T-helper 1 cell (primary cell): ENCODE measurements around the gene FZD8.

ENCODE experiments used
- DNase-seq, 5 donors: peaks; one replicate each; pipeline ENCODE4 v3.0.0-alpha.2; 2012 to 2020

The FZD8 gene

DNA sequence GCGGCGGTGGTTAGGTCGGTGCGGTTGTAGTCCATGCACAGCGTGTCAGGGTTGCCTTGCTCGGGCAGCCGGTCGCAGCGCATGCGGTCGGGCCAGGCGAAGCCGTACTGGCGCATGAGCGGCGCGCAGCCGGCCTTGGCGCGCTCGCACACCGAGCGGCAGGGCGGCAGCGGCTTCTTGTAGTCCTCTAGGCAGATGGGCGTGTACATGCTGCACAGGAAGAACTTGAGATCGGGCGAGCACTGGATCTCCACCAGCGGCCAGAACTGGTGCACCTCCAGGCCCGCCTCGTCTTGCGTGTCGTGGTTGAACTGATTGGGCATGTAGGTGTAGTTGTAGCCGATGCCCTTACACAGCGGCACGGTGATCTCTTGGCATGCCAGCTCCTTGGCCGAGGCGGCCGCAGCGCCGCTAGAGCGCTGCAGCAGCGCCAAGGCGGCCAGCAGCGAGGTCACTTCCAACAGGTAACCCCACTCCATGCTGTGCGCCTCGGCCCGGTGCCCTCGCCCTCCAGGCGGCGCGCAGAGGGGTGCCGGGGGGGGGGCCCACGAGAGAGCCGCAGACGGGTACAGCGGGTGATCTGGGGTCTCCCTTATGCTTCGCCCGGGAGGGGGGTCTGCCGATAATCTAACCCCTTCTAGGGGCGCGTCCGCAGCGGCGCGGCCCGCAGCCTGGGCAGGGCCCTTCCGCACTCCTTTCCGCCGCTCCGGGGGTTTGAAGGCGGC, 983 bp downstream of the FZD8 start:
- DNase-seq, result peak in 3 of 5 donors; percentile 17 to 61 (median 29)

DNA sequence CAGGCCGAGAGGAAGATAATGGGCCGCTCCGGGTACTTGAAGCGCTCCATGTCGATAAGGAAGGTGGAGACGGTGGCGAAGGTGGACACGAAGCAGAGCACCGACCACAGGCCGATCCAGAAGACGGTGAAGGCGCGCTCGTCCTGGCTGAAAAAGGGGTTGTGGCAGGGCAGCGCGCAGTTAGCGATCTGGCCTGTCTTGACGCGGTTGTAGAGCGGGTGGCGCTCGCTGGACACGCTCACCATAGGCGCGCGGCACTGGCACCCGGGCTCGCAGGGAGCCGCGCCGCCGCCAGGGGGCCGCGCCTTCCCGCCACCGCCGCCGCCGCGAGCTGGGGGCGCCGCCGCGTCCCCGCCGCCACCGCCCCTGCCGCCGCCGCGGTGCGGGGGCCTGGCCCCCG, 1.6 kb downstream of the FZD8 start:
- peak in 2 of 5 donors; percentile 30 to 36 for DNase-seq

GRCh38 chr10:35639728-35640401, 2.2 kb downstream of the FZD8 start:
- DNase-seq, result no peak

DNA sequence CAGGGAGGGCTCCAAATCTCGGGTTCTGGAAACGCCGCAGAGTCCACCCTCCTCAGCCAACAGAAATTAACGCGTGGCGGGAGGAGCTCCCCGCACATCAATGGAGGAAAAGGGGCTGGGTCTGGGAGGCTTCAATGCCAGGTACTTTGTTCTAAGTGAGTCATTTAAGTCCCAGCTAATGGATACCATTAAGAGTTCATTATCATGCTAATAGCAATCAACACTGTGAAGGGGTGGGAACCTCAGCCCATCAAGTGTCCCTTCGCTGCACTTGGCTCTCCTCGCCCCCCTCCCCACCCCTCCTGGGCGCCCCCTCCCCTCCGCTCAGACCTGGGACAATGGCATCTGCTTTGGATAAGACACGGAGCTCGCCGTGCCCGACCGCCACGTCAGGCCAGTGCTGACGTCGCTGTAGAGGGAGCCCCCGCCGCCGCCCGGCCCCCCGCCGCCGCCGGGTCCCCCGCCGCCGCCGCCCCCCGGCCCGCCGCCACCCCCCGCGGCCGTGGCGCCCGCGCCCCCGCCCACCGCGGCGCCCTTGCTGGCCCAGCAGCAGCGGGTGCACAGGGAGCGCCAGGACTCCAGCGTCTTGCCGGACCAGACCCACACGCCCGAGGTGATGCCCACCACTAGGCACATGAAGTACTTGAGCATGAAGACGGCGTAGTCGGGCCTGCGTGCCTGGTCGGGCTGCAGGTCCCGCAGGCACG, 2.9 kb downstream of the FZD8 start:
- DNase-seq, result no peak

- no peak for DNase-seq
These were observed 4.0 kb downstream of the FZD8 start for GRCh38 chr10:35638101-35638500.

DNA sequence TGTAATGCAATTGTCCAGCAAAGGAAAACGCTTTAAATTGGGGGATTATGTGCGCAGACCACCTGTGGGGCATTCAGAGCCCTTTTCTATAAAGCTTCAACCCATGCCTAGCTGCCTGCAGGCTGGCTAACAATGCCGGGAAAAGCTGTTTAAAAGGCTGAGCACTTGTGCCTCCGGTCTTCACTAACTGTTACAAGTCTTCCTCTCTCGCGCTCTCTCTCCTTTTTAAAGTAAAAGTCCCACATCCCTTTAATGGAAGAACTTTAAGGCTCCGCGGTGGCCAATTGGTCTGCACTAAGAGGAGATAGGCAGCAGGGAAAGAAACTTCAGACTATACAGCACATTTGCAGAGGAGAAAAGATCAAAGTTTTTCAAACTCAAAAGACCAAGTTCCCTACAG, 4.6 kb downstream of the FZD8 start:
- no peak for DNase-seq

GRCh38 chr10:35636956-35637355, 5.1 kb downstream of the FZD8 start:
- no peak for DNase-seq

DNA sequence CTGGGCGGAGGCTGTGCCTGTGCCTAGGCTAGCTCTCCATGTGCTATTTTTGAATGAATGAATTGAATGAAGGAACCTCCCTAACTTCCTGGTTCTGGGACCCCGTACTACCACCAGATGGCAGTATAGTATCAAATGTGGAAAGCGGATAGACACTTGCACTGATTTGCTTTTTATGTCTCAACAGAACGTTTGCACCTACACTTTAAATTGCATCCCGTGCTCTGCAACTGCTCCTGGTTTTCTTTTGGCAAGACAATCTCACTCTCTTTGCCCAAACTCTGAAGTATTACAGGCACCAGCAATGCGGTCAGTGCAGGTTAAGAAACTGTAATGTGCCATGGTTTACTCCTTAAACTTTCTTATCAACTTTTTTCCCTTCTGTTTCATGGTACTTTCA, 6.5 kb downstream of the FZD8 start:
- DNase-seq, result peak in 3 of 5 donors; percentile 23 to 54 (median 31)

GRCh38 chr10:35633006-35633980, 8.8 kb downstream of the FZD8 start:
- no peak for DNase-seq

- DNase-seq, result no peak
These were observed 10.1 kb downstream of the FZD8 start for GRCh38 chr10:35632027-35632426.

DNA sequence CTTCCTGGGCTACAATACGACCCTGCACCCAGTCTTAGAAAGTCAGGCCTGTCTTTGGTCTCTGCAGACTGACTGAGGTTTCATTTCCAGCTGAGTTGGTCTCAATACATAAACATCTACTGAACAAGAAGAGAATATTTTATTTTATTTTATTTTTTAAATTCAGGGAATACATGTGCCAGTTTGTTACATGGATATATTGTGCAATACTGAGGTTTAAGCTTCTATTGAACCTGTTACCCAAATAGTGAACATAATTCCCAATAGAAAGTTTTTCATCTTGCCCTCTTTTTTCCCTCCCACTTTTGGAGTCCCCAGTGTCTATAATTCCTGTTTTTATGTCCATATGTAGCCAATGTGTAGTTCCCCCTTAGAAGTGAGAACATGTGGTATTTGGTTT, 10.7 kb downstream of the FZD8 start:
- no peak for DNase-seq

DNA sequence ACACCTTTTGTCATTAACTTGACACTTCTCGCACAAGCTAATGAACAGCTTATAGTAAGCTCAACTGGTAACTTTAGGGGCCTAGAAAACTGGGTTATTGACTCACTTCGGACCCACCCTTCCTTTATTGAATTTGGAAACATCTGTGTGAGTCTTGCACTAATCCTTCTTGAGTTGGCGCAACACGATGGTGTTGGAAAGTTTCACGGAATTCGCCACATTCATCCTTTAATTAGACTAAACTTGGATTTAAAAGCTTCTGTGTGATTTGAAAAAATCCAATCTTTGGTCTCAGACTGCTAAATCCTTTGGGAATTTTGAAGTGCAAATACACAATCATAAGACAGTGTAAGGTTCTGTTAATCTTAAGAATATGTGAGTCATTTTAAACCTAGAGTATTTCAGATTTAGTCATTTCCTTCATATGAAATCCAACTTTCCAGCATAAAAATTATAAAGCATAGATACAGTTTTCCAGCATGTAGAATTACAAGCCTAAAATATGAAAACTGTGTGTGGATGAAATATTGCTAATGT, 15.1 kb downstream of the FZD8 start:
- DNase-seq, result no peak

- no peak for DNase-seq
These were observed 27.8 kb downstream of the FZD8 start for GRCh38 chr10:35614312-35614711.

DNA sequence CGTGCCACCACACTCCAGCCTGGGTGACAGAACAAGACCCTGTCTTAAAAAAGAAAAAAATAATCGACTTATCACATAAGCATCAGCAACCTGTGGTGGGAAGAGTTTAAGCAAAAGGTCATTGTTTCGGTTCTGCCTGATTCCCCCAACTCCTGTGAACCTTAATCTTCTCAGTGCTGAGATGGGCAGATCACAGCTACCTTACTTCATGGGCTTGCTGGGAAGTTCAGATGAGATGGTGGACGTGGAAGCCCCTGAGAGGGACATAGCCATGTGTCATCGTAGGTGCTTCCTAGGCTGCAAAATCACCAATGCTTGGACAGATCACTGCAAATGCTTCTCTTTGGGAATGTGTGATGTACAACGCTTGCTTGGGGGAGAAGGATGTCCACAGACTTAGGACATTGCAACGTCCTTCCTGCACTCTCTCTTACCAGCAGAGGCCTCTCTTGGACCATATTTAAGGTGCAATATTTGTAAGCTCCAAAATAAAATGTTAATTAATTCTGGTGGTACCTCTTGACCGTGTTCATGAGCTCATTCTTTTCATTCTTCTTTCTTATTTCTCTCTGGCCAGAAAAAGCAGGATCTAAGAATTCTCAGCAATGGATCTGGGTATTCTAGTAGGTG, 28.4 kb downstream of the FZD8 start:
- DNase-seq, result no peak

GRCh38 chr10:35613107-35613440, 29.0 kb downstream of the FZD8 start:
- no peak for DNase-seq

- DNase-seq, result no peak
These were observed 29.6 kb downstream of the FZD8 start for GRCh38 chr10:35612385-35613106.

GRCh38 chr10:35611750-35612149, 30.3 kb downstream of the FZD8 start:
- no peak for DNase-seq

GRCh38 chr10:35608328-35608672, 33.8 kb downstream of the FZD8 start:
- no peak for DNase-seq

GRCh38 chr10:35607475-35608327, 34.4 kb downstream of the FZD8 start:
- peak in 1 of 5 donors; percentile 30 for DNase-seq

DNA sequence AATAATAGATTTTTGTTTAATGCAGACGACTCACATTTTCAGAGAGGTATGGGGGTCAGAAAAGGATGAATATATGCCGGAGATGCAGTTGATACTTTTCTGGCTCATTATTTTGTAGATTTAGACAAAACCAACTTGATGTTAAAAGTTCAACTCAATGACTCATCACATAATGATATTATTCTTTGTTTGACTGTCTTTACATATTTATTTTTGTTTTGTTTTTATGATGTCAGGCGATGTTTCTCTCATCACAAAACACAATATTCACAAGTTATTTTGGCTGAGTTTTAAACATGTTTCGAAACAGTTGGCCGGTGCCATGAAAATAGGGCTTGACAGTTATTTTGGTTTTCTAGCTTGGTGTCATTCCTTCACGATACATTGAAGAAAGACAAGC, 35.7 kb downstream of the FZD8 start:
- no peak for DNase-seq
